Activated T-cell treated with anti-CD3 and anti-CD28 coated beads, Interleukin-2, amount 50 U/mL, for 4 hours (primary cell): ENCODE data around the gene LRRC37B. TPM values are rescaled to one million over a fixed set of nuclear protein-coding genes. Genes with fewer than 3 reads are reported as not detected.
"Not testable (repeated sequence)": the region's sequence is repeated elsewhere in the genome, so short reads cannot be mapped to it uniquely, and the experiment has no call there.

Source experiments
- ATAC-seq, 2 donors: fragments of 200-7000 bp; cut with Tn5 transposase; one replicate each; pipeline ENCODE4 v1.10.0; 2021
- DNase-seq: peaks from one replicate; pipeline ENCODE4 v3.0.0-alpha.2; 2020
- H3K27me3 Mint-ChIP-seq: one replicate; pipeline ENCODE4 v1.8.0; 2021; ENCODE audit warnings: low read depth, mixed read lengths
- H3K36me3 Mint-ChIP-seq: one replicate; pipeline ENCODE4 v1.8.0; 2022; ENCODE audit warnings: mixed read lengths; ENCODE audit not compliant: insufficient read depth
- H3K4me1 Mint-ChIP-seq: one replicate; pipeline ENCODE4 v1.8.0; 2021; ENCODE audit warnings: low read depth, mixed read lengths
- H3K4me3 Mint-ChIP-seq: one replicate; pipeline ENCODE4 v1.8.0; 2021; ENCODE audit warnings: mild to moderate bottlenecking, moderate library complexity, mixed read lengths
- H3K9me3 Mint-ChIP-seq: one replicate; pipeline ENCODE4 v1.8.0; 2021; ENCODE audit warnings: mixed read lengths
- total RNA-seq, 3 donors: library from RNA; stranded (reverse); gene quantifications; one replicate each; pipeline ENCODE4 v1.2.1, GENCODE V29; 2021

Gene LRRC37B
- total RNA-seq, result 1 to 10 TPM; 7.0 to 8.7 (median 8.4) TPM

GRCh38 chr17:32006957-32007462 lies at the start of gene LRRC37B:
Gene LRRC37B, plus strand, starts transcription at chr17:32007383. Its CDS starts 14,010 bp downstream, at chr17:32021393.
- H3K4me1 Mint-ChIP-seq, result peaks cover 37% of the 10 kb centered on the region
- peaks cover 1% of the 10 kb centered on the region for H3K36me3 Mint-ChIP-seq
- peak within 1 kb of the TSS; percentile 88 for H3K4me3 Mint-ChIP-seq
- DNase-seq (peak; percentile 88), ATAC-seq (peak; percentile 93 to 94)
- no peaks in the 10 kb centered on the region for H3K9me3 Mint-ChIP-seq
- no peaks in the 10 kb centered on the region for H3K27me3 Mint-ChIP-seq

GRCh38 chr17:31964131-31964530 lies 43.1 kb upstream of the LRRC37B start:
- not testable (repeated sequence) for DNase-seq, H3K36me3 Mint-ChIP-seq, H3K9me3 Mint-ChIP-seq, H3K4me1 Mint-ChIP-seq, ATAC-seq, H3K27me3 Mint-ChIP-seq, H3K4me3 Mint-ChIP-seq

DNA sequence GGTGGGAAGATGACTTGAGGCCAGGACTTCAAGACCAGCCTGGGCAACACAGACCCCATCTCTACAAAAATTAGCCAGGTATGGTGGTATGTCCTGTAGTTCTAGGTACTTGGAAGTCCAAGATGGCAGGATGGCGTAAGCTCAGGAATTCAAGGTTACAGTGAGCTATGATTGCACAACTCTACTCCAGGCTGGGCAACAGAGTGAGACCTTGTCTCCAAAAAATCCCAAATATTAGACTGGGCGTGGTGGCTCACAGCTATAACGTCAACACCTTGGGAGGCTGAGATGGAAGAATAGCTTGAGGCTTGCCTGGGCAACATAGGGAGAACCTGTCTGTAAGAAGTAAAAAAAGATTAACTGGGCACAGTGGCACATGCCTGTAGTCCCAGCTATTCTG lies 39.5 kb upstream of the LRRC37B start:
- Mint-ChIP-seq H3K27me3 (no peaks in the 10 kb centered on the region), H3K4me3 (no peak overlapping the region), H3K4me1 (peaks cover under 1% of the 10 kb centered on the region), H3K36me3 (peaks cover 4% of the 10 kb centered on the region), H3K9me3 (no peaks in the 10 kb centered on the region)
- ATAC-seq (no peak), DNase-seq (no peak)

- not testable (repeated sequence) for ATAC-seq, H3K9me3 Mint-ChIP-seq, H3K4me1 Mint-ChIP-seq, H3K4me3 Mint-ChIP-seq, H3K36me3 Mint-ChIP-seq, H3K27me3 Mint-ChIP-seq, DNase-seq
These were observed 36.8 kb upstream of the LRRC37B start for GRCh38 chr17:31970416-31970815.

- H3K9me3 Mint-ChIP-seq, H3K4me1 Mint-ChIP-seq, ATAC-seq, H3K4me3 Mint-ChIP-seq, H3K27me3 Mint-ChIP-seq, DNase-seq: not testable (repeated sequence)
- peaks cover 14% of the 10 kb centered on the region for H3K36me3 Mint-ChIP-seq
These were observed 32.7 kb upstream of the LRRC37B start for GRCh38 chr17:31974269-31975071.

DNA sequence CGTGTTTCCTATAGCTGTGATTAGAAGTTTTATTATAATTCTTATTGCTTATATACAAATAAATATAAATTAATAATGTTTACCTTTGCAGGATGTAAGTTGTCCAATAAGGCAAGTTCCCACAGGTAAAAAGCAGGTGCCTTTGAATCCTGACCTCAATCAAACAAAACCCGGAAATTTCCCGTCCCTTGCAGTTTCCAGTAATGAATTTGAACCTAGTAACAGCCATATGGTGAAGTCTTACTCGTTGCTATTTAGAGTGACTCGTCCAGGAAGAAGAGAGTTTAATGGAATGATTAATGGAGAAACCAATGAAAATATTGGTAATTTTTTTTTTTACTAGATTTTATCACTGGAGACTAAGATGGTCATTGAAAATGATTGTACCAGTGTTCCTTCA lies 31.8 kb upstream of the LRRC37B start:
- DNase-seq, ATAC-seq, H3K4me1 Mint-ChIP-seq, H3K9me3 Mint-ChIP-seq, H3K4me3 Mint-ChIP-seq, H3K27me3 Mint-ChIP-seq: not testable (repeated sequence)
- peaks cover 14% of the 10 kb centered on the region for H3K36me3 Mint-ChIP-seq

DNA sequence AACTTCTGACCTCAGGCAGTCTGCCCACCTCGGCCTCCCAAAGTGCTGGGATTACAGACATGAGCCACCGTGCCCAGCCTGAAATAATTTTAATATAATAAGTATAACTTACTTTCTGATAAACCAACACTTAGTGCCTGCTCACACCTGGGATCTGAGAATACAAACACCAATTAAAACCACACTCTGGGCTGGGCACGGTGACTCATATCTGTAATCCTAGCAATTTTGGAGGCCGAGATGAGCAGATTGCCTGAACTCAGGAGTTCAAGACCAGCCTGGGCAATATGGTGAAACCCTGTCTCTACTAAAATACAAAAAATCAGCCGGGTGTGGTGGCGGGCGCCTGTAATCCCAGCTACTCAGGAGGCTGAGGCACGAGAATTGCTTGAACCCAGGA lies 15.4 kb upstream of the LRRC37B start:
- H3K36me3 Mint-ChIP-seq, result peaks cover 13% of the 10 kb centered on the region
- not testable (repeated sequence) for H3K9me3 Mint-ChIP-seq, ATAC-seq, DNase-seq, H3K27me3 Mint-ChIP-seq, H3K4me1 Mint-ChIP-seq, H3K4me3 Mint-ChIP-seq

- no peaks in the 10 kb centered on the region for H3K27me3 Mint-ChIP-seq
These were observed 10.2 kb upstream of the LRRC37B start for GRCh38 chr17:31997005-31997404.

DNA sequence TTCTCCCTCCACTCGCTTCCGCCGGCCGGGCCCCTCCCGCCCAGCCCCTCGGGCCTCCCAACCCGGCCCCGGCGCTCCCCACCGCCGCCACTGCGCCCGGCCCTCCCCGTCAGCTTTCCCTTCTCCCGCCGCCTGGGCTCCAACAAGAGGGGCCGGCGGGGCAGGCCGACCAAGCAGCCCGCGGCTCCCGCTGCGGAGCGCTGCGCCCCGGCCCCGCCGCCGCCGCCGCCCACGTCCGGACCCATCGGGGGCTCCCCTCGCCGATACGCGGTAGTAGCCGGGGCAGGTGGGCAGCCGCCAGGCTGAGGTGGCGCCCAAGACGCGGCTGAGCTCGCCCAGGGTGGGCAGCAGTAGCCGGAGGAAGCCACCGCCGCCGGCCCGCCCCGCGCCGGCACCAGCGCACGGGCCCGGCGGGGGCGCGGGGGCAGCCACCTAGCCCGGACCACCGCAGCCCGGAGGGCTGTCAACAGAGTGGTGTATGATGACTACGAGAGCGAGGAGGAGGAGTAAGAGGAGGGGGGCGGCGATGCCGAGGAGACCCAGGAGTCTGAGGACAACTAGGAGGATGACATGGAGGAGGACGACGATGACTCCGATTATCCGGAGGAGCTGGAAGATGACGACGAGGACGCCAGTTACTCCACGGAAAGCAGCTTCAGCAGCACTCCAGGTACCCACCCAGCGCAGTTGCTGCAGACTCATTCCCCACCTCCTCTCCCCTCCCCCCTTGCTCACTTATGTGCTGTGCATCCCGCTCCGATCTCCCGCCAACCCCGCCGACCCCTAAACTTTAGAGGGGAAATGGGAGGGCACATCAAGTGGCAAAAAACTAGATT lies 498 bp downstream of the LRRC37B start:
- Mint-ChIP-seq H3K4me3 (peak overlapping the region; percentile 88), H3K9me3 (no peaks in the 10 kb centered on the region), H3K4me1 (peaks cover 41% of the 10 kb centered on the region), H3K36me3 (peaks cover 1% of the 10 kb centered on the region), H3K27me3 (no peaks in the 10 kb centered on the region)
- DNase-seq, result peak; percentile 18
- ATAC-seq, result peak; percentile 64 to 66

More at GRCh38 chr17:31997005-31997404, 10.2 kb upstream of the LRRC37B start:
- no peak for DNase-seq
- Mint-ChIP-seq H3K4me1 (no peaks in the 10 kb centered on the region), H3K36me3 (peaks cover 12% of the 10 kb centered on the region), H3K9me3 (no peaks in the 10 kb centered on the region), H3K4me3 (no peak overlapping the region)
- no peak for ATAC-seq

GRCh38 chr17:32009262-32009542 lies 2.0 kb downstream of the LRRC37B start:
- Mint-ChIP-seq H3K36me3 (peaks cover 4% of the 10 kb centered on the region), H3K9me3 (no peaks in the 10 kb centered on the region), H3K27me3 (no peaks in the 10 kb centered on the region), H3K4me1 (peaks cover 49% of the 10 kb centered on the region), H3K4me3 (peak overlapping the region; percentile 88)
- DNase-seq (no peak), ATAC-seq (no peak)

DNA sequence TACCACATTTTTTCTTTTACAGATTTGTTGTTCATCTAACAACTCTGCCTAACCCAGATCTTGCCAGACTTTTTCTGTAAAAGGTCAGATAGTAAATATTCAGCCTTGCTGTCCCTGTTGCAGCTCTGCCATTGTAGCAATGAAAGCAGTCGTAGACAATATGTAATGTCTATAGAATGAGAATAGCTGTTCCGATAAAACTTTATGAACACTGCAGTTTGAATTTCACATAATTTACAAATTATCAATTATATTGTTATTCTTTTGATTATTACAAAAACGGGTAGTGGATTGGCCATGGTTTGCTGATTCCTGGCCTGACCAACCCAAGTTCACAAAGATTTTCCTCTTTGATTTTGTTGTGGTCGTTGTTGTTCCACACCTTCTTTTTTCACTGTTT lies 2.9 kb downstream of the LRRC37B start:
- no peak for ATAC-seq
- H3K36me3 Mint-ChIP-seq, result peaks cover 4% of the 10 kb centered on the region
- DNase-seq, result no peak

DNA sequence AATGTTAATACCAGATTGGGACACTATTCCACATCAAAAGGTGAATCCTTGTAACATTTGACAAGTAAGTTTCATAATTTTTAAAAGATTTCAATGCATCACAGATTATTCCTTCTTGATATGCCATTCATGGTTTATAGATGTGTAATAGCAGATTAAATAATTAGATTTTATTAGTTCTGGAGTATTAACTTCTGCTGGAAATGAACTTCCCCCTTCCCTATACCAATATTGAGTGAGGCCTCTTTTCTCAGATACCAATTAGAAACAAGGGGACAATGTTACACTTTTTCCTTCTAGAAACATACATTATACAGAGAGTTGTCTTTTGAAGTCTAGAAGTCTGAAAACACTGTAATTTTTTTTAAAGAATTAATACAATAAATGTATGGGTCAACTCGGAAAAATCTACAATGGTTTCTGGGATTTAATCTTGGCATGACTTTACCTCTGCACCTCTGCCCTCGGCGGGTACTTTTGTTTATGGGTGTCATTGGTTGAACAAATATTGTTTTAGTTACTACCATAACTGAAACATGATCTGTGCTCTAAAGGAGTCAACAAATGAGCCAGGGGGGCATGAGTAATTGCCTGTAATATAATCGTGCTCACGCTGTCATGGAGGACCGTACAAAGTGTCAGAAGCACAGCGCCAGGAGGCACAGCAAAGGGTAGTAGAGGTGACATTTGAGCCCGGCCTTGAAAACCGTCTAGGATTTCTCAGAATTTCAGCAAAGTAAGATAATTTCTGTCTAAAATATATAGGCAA lies 8.2 kb downstream of the LRRC37B start:
- Mint-ChIP-seq H3K4me3 (no peak overlapping the region), H3K27me3 (no peaks in the 10 kb centered on the region), H3K9me3 (no peaks in the 10 kb centered on the region), H3K36me3 (peaks cover 9% of the 10 kb centered on the region), H3K4me1 (peaks cover 37% of the 10 kb centered on the region)
- DNase-seq, result no peak
- ATAC-seq, result no peak

More for the DNA sequence above, 2.9 kb downstream of the LRRC37B start:
- Mint-ChIP-seq H3K9me3 (no peaks in the 10 kb centered on the region), H3K4me3 (peak overlapping the region; percentile 88), H3K27me3 (no peaks in the 10 kb centered on the region), H3K4me1 (peaks cover 50% of the 10 kb centered on the region)

- peaks cover 31% of the 10 kb centered on the region for H3K4me1 Mint-ChIP-seq
- no peaks in the 10 kb centered on the region for H3K9me3 Mint-ChIP-seq
- H3K36me3 Mint-ChIP-seq, result peaks cover 10% of the 10 kb centered on the region
- no peaks in the 10 kb centered on the region for H3K27me3 Mint-ChIP-seq
- H3K4me3 Mint-ChIP-seq, result no peak overlapping the region
- DNase-seq (no peak), ATAC-seq (no peak)
These were observed 9.0 kb downstream of the LRRC37B start for GRCh38 chr17:32016231-32016630.

GRCh38 chr17:32019228-32019627 lies 12.0 kb downstream of the LRRC37B start:
- H3K27me3 Mint-ChIP-seq, result no peaks in the 10 kb centered on the region
- peaks cover 10% of the 10 kb centered on the region for H3K4me1 Mint-ChIP-seq
- no peaks in the 10 kb centered on the region for H3K9me3 Mint-ChIP-seq
- H3K36me3 Mint-ChIP-seq, result peaks cover 19% of the 10 kb centered on the region
- ATAC-seq, result no peak
- DNase-seq, result no peak
- H3K4me3 Mint-ChIP-seq, result no peak overlapping the region
